HG03066 (cell line): Measurements from ENCODE around the gene RAB15.

Source experiments
- ATAC-seq: cut with Tn5 transposase; IDR thresholded peaks from one replicate; pipeline ENCODE4 v1.9.1; 2021; ENCODE audit warnings: low read depth; ENCODE audit not compliant: unreplicated experiment

Gene RAB15

DNA sequence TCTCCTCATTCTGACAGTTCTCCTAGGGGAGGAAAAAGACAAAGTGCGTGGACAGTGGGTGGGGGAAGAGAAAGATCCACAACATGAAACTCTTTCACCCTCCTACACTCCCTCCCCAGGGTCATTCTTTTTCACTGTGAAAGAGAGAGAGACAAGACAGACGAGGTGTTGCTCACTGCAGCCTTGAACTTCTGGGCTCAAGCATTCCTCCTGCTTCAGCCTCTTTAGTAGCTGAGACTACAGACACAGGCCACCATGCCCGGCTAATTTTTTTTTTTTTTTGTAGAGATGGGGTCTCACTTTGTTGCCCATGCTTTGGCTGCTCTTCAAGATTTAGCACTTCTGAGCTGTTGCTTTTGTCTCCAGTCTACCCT is 32.3 kb downstream of the RAB15 start:
- no peak for ATAC-seq

- ATAC-seq = no peak
These were observed 32.9 kb downstream of the RAB15 start for GRCh38 chr14:64938972-64939816.

DNA sequence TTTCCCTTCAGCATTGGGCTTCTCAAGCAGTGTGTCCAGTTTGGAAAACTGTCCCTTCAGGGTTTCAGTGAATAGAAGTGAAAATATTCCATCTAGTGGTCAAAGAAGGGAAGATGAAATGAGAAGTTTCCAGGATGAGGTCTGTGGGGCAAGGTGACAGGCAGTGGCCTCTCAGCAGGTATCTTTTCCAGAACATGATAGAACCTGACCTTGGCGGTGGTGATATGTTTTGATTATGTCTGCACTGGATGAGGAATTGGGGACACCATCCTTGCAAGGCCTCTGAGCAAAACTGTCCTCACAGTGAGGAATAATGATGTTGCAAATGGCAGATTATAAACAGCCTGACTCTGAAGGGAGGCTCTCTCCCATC is 34.3 kb downstream of the RAB15 start:
- no peak for ATAC-seq

GRCh38 chr14:64937171-64937820 is 34.8 kb downstream of the RAB15 start:
- ATAC-seq = no peak

- no peak for ATAC-seq
These were observed 36.6 kb downstream of the RAB15 start for GRCh38 chr14:64935508-64935907.

DNA sequence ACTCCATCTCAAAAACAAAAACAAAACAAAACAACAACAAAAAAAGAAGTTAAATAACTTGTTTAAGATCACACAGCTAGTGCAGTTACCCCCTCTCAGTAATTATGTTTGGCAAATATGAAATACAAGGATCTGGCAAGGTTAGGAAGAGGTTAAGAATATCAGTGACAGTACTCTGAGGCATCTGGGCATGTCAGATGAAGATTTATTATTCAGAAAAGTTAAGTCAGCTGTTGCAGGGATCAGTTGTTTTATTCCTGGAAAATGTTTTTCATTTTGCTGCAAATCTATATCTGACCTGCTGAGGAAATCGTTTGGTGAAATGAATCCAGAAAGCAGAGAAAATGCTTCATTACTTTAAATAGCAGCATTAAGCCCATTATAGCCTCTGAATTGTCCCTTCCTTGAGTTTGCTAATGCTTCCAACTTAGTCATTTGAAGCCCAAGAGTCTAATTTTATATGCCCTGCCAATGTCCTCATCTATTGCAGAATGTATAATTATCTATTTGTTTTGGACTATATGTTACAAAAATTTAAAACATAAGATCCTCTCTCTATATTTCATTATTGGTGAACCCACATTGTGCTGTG is 37.7 kb downstream of the RAB15 start:
- ATAC-seq = no peak

GRCh38 chr14:64932231-64932630 is 39.9 kb downstream of the RAB15 start:
- no peak for ATAC-seq

DNA sequence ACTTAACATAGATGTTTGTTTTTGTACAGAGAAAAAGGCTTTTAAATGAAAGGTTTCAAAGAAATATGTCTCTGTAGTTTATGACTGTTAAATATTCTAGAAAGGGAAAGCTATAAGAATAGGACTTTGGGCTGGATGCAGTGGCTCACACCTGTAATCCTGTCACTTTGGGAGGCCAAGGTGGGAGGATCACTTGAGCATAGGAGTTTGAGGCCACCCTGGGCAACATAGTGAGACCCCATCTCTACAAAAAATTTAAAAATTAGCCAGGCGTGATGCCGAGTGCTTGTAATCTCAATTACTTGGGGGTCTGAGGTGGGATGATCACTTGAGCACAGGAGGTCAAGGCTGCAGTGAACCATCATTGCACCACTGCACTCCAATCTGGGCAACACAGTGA is 41.0 kb downstream of the RAB15 start:
- ATAC-seq = no peak

- ATAC-seq = no peak
These were observed 41.9 kb downstream of the RAB15 start for GRCh38 chr14:64930085-64930843.

DNA sequence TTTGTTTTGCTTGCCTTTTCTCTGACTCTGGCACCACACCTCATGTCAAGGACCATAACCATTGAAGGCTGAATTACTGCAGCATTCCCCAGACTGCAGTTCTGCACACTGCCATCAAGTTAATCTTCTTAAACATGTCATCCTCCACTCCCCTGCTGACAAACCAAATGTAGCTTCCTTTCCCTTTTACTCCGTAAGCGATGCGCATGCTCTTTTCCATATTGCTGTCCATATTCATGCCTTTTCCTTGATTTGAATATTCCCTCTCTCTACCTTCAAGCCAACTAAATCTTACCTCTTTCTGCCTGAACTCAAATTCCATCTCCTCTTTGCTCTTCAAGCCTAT is 43.1 kb downstream of the RAB15 start:
- no peak for ATAC-seq

GRCh38 chr14:64928239-64929013 is 43.7 kb downstream of the RAB15 start:
- ATAC-seq = peak; percentile 80

DNA sequence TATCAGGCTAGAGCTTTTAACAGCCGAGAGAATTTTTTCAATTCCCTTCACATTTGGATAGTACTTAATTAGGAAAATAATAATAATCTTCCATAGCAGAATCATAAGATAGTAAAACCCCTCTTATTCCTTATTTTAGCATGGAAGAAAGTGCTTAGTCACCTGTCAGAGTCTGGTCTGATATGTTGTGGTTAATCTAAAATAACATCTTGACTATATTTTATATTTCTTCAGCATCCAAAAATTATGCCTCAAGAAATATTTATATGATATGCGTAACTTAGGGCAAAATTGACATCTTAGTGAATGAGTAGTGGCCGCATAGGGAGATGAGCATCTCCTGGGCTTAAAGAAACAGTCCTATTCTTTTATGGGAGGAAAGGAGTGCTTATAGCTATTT is 45.1 kb downstream of the RAB15 start:
- ATAC-seq = no peak

GRCh38 chr14:64926398-64926995 is 45.6 kb downstream of the RAB15 start:
- no peak for ATAC-seq

GRCh38 chr14:64923015-64923414 is 49.1 kb downstream of the RAB15 start:
- no peak for ATAC-seq

- no peak for ATAC-seq
These were observed 51.7 kb downstream of the RAB15 start for GRCh38 chr14:64920465-64920864.

DNA sequence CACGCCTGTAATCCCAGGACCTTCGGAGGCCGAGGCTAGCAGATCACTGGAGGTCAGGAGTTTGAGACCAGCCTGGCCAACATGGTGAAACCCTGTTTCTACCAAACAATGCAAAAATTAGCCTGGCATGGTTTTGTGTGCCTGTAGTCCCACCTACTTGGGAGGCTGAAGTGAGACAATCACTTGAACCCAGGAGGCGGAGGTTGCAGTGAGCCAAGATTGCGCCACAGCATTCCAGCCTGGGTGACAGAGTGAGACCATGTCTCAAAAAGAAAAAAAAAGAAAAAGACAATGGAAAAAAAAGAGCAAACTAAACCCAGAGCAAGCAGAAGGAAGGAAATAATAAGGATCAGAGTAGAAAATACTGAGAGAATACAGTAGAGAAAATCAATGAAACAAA is 52.5 kb downstream of the RAB15 start:
- no peak for ATAC-seq

GRCh38 chr14:64919215-64919614 is 52.9 kb downstream of the RAB15 start:
- ATAC-seq = no peak

DNA sequence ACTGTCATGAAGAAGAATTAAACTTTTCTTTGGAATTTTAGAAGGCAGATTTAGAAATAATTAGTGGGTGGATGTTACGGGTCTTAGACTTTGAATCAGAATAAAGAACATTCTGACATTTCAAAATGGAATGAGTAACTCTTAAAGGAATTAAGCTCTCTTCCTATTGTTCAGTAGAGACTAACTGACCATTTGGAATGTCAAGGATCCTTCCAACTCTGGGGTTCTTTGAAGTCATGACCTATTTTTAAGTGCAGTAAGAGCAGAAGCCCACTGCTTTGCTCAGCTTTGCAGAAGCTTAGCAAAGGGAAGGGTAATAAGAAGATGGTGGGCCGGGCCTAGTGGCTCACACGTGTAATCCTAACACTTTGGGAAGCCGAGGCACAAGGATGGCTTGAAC is 53.9 kb downstream of the RAB15 start:
- no peak for ATAC-seq

DNA sequence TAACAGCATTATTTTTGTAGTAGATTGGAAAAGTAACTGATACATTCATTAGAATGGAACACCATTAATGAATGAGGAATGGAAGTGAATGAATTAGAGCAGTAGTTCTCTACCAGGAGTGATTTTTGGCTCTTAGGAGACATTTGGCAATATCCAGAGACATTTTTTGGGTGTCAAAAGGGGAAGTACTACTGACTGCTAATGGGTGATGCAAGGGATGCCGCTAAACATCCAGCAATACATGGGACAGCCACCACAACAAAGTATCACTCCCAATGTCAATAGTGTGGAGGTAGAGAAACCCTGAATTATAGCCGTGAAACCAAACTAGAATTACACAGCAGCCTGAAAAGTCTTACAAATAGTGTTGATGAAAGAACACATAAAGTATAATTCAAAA is 56.3 kb downstream of the RAB15 start:
- no peak for ATAC-seq

GRCh38 chr14:64915029-64915424 is 57.1 kb downstream of the RAB15 start:
- no peak for ATAC-seq
